Adrenal gland (tissue), 5 donors: ENCODE measurements around the gene TNFAIP1.

Source experiments
- POLR2A ChIP-seq, 2 donors: fragments of 450-650 bp; IDR thresholded peaks; one replicate each; pipeline ENCODE4 v1.6.1; 2017; ENCODE audit warnings: antibody characterized with exemption in 2 of 2, mild to moderate bottlenecking in 2 of 2, moderate library complexity in 1 of 2
- TF ChIP-seq, protein P1 (sequence below), 6 experiments: fragments of 450-650 bp in 4 of 6; fragments of 200-600 bp in 2 of 6; sonication (generic) in 1 of 6; IDR thresholded peaks; 1 replicate in 5 of 6; 2 replicates in 1 of 6; pipeline versions ENCODE4 v1.5.1 to v1.8.0; 2016 to 2021; ENCODE audit warnings: antibody characterized with exemption in 6 of 6, mild to moderate bottlenecking in 2 of 6, moderate library complexity in 1 of 6
- donor health status: DM: no; HTN: no; CAD: no.

DNA sequence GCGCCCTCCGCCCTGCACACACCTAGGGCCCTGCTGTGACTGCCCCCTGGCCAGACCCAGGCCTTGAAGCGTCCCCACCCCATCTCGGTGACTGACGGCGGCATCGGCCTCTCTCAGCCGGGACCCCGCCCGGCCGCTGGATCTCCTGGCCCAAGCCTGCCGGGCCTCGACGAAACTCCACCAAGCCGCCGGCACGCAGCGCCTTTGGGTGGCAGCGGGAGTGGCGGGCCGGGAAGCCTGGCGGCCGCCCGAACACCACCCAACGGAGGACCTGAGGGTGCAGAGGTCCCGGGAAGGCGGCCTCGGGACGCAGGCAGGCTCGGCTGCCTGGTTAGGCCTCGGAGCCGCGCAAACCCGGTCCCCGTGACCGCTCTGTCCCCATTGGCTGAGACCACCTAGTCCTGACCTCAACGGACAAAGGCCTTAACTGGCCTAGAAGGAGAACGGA is 28.6 kb upstream of the TNFAIP1 start:
- TF ChIP-seq, protein P1, sequence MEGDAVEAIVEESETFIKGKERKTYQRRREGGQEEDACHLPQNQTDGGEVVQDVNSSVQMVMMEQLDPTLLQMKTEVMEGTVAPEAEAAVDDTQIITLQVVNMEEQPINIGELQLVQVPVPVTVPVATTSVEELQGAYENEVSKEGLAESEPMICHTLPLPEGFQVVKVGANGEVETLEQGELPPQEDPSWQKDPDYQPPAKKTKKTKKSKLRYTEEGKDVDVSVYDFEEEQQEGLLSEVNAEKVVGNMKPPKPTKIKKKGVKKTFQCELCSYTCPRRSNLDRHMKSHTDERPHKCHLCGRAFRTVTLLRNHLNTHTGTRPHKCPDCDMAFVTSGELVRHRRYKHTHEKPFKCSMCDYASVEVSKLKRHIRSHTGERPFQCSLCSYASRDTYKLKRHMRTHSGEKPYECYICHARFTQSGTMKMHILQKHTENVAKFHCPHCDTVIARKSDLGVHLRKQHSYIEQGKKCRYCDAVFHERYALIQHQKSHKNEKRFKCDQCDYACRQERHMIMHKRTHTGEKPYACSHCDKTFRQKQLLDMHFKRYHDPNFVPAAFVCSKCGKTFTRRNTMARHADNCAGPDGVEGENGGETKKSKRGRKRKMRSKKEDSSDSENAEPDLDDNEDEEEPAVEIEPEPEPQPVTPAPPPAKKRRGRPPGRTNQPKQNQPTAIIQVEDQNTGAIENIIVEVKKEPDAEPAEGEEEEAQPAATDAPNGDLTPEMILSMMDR (IDR thresholded peaks at IDR 0.05), result no peak
- no peak for TF ChIP-seq POLR2A (IDR thresholded peaks at IDR 0.05)
